Activated CD8-positive, alpha-beta memory T cell treated with anti-CD3 and anti-CD28 coated beads for 4 hours (primary cell): Measurements from ENCODE around the gene DPH7.
"Not testable (repeated sequence)": the region's sequence is repeated elsewhere in the genome, so short reads cannot be mapped to it uniquely, and the experiment has no call there.

ENCODE experiments used
- DNase-seq, 2 donors: peaks; one replicate each; pipeline ENCODE4 v3.0.0-alpha.2; 2020; ENCODE audit warnings: low read depth in 2 of 2

DPH7 gene

DNA sequence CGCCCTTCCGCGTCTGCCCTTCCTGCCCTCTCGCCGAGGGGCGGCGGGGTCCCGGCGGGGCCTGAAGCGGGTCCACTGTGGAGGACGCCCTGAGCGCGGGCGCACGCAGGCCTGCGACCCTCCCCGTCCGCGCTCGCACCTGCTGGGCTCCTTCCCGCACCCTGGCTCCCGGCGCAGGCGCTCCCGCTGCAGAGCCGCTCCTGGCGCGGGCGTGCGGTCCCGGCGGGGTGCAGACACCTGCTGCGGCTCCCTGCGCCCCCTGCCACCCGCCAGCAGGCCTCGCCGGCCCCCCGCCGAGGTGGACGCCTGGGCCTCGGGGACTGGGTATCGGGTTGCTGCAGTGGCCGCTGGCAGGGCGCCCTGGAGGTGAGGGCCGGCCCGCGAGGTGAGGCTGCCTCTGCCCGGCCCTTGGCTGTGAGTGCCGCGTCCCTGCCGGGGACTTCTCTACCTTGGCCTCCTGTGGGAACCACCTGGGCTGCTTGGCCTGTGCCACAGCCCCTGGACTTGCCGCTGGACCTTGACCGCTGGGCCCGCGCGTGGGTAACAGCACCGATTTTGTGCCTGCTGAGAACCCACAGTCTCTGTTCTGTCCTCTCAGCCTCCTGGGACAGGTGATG is 27.4 kb upstream of the DPH7 start:
- DNase-seq, result no peak

DNA sequence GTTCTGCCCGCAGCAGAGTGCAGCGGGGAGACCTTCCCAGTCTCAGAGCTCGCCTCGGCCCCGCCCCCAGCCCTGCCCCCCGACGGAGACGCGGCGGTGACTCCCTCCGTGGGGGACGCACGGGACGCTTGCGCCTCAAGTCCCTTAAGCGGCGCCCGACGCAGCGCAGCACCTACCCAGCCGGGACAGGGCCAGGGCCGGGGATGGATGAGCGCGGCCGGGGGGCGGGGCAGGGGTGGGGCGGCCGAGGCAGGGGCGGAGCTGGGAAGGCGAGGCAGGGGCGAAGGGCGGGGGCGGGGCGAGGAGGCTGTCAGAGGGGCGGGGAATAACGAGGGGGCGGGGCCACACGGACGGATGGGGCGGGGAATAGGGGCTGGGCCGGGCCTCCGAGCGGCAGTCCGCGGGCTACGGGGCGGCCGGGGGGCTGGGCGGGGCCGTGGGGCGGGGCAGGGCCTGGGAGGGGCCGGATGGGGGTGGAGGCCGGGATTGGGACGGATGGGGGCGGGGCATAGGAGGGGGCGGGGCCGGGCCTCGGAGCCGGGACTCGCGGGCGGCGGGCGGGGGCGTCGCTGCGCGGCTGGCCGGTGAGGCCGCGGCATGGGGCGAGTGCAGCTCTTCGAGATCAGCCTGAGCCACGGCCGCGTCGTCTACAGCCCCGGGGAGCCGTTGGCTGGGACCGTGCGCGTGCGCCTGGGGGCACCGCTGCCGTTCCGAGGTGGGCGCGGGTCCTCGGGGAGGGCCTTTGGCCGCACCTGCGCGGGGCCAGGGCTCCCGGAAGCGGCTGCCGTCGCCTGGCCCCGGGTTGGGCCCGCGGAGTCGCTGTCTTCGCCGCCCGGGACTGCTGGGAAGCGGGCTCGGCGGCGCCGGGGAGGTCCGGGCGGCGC is 26.6 kb upstream of the DPH7 start, which contains the start of gene ARRDC1:
Gene ARRDC1, plus strand, starts transcription at position 566 of the 884 bp plus-strand sequence. Its CDS starts 32 bp downstream, at position 598.
- DNase-seq, result peak; percentile 85 to 92

DNA sequence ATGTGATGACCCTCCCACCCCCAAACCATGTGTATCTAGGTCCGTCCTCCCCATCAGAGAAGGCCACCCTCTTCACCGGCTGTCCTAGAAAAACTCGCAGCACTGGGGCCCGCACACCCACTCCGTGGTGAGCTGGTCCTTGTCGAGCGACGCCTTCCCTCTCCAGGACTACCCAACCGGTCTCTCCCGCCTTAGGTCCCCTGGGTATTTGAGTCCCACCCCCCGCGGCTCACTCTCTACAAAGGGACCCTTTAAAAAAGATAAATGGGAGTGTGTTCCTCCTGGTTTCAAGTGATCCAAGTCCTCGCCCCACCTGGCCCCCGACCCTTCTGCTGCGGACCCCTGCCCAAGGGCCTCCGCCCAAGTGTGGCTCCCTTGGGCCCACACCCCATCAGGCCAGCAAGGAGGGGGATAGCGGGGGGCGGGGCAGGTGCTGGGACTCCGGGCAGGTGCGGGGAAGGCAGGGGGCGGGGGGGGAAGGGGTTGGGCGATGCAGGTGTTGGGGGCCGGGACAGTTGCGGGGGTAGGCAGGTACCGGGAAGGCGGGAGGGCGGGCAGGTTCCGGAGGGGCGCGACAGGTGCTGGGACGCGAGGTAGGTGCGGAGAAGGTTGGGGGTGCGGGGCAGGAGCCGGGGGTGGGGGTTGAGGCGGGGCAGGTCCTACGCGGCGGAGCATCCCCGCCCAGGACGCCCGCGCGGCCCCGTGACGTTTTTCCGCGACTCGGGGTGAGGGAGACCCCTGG is 25.8 kb upstream of the DPH7 start:
- DNase-seq, result no peak

DNA sequence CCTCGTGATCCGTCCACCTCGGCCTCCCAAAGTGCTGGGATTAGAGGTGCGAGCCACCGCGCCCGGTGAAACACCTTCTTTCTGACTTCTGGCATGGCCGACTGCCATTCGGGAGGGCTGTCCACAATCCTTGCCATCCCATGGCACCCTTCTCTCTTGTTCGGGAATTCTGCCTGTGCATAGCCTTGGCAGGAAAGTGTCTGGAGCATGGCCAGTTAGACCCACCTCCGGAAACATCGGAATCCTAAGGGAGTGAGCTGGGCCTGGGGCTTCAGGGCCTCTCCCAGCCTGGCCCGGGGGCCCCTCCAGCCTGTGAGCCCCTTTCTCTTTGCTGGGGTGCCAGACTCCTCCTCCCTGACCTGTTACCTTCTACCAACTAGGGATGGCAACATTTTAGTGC is 25.2 kb upstream of the DPH7 start:
- no peak for DNase-seq

DNA sequence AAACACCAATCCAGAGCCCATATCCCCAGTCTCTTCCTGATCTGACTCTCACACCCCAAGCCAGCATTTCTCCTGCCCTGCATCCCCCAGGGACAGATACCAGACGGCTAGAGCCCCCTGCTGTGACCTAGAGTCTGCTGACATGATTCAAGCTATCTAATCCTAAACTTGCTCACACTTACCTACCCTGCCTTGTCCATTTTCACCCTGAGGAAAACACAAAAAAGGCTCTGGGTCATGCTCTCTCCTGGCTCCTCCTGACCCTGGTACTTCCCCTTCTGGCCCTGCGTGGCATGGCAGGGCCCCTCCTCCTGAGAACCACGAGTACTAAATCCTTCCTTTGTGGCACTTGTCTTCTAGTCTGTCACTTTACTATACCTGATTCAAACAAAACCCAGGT is 23.9 kb upstream of the DPH7 start:
- DNase-seq, result no peak

DNA sequence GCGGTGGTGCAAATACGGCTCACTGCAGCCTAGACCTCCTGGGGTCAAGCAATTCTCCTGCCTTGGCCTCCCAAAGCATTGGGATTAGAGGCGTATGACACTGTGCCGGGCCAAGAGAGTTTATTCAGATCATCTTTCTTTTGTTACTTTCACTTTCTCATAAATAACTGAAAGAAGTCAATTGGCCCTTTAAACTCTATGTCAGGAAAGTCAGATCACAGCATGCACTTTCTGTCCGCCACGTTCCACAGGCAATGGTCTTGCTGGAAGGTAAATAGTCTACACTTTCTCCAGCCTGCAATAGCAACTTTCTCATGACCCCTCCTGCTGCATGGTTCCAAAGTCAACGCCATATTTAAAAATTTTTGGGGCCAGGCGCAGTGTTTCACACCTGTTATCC is 20.2 kb upstream of the DPH7 start:
- DNase-seq, result no peak

DNA sequence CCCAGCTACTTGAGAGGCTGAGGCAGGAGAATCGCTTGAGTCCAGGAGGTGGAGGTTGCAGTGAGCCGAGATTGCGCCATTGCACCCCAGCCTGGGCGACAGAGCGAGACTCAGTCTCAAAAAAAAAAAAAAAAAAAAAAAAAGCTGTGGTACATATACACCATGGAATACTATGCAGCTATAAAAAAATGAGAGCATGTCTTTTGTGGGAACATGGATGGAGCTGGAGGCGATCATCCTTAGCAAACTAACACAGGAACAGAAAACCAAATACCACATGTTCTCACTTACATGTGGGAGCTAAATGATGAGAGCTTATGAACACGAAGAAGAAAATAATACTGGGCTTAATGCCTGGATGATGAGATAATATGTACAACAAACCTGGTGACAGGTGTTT is 17.9 kb upstream of the DPH7 start:
- not testable (repeated sequence) for DNase-seq

DNA sequence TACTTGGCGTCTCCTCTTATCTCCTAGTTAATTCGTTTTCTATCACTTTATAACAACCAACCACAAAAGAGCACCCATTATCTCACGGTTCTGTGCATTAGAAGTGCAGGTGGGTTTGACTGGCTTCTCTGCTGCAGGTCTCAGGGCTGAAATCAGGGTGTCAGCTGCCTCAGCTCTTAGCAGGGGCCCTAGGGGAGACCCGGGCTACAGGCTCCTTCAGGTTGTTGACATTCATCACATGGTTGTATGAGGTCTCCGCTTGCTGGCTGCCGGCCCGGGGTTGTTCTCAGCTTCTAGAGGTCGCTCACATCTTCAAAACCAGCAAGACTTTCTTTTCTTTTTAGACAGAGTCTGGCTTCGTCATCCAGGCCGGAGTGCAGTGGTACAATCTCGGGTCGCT is 14.5 kb upstream of the DPH7 start:
- DNase-seq, result no peak

DNA sequence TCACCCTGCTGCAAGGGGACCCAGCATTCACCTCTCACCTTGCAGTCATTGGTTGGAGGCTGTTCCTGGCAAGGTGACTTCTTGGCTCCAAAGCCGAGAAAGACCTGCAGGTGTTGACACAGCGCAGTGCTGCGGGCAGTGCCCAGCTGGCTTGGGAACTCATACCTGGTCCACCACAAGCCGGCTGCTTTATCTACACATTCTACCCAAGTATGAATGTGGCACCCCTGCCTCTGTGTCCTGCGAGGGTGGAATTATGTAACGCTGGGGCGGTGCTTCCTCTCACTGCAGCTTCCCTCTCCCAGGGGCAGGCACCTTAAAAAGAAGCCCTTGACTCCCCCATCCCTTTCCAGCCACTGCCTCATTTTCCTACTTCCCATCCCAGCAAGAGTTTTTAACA is 14.0 kb upstream of the DPH7 start:
- DNase-seq, result no peak

DNA sequence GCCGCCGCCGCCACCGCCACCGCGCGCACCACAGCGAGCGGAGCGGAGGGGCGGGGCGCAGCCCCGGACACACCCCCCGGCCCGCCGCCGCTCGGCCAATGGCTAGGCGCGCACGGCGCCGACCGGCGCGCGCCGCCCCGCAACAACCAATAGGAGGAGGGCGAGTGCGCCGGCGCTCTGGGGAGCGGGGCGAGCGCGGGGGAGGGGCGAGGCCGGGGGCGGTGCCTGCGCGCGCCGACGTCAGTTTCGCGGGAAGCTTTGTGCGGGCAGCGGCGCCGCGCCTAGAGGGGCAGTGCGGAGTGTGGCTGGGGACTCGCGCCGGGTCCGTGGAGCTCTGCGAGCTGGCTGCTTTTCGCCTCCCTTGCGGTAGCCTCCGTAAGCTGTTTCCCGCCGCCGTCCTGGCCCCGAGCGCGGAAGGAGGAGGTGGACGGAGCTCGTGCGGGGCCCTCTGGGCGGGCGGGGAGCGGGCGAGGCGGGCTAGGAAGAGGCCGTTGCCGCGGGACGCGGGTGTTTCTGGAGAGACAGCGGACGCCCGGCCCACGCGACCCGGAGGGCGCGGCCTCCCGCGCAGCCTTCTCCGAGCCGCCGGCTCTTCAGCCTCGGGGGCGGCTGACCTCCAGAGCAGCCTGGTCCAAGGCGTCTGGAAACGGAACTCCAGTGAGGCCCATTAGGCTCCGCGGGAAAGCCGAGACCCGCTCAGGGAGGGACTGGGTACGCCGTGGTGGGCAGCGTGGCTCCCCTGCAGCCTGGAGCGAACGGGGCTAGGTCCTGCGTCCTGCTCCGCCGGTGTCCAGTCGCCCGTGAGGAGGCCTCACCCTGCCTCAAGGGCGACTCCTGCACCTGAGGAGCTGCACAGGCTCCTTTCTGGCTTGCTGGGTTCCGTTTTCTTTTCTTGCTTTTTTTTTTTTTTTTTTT is 12.0 kb upstream of the DPH7 start, which contains the start of gene ZMYND19:
Gene ZMYND19, minus strand, starts transcription at position 44 of the 915 bp plus-strand sequence. CDS start 249 bp downstream, outside the sequence.
- peak; percentile 75 to 78 for DNase-seq

DNA sequence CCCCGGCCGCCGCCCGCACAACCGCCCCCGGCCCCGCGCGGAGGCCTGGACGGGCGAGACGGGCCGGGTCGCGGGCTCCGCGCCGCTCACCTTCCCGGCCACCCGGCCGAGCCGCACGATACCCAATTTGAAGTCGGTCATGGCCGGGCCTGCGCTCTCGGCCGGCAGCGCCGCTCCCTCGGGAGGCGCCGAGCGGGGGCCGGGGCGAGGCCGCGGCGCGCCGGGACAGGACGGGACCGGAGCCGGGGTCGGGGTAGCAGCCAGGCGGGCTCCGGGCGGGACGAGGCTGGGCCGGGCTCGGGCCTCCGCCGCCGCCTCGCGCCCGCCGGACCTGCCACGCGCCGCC is 11.4 kb upstream of the DPH7 start:
- DNase-seq, result no peak

DNA sequence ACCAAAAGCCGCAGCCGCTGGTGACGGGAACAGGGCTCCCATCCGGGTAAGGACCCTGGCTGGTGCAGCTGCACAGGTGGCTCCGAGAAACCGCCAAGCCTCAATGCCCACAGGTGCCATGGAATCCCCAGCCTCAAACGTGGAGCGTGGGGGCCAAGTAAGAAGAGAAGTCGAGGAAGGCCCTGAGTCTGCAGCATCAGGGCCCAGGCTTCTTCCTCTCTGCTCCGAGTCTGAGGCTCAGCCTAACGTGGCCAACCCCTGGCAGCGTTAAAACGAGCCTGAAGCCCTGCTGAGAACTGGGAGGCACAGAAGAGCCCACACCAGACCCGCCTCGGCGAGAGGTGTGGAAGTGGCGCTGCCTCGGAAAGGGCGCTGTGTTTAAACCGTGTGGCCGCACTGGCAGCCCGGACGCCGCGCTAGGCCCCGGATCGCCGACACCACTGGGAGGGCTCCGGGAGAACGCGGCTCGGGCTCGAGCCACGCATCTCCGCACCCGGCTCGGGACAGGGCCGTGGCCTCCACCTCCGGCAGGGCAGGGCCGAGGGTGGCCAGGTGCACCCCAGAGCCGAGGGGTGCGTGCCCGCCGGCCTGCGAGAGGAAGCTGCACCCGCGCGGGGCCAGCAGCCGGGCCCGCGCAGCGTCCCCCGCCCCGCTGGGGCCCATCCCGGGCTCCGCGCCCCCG is 10.9 kb upstream of the DPH7 start:
- DNase-seq, result no peak

DNA sequence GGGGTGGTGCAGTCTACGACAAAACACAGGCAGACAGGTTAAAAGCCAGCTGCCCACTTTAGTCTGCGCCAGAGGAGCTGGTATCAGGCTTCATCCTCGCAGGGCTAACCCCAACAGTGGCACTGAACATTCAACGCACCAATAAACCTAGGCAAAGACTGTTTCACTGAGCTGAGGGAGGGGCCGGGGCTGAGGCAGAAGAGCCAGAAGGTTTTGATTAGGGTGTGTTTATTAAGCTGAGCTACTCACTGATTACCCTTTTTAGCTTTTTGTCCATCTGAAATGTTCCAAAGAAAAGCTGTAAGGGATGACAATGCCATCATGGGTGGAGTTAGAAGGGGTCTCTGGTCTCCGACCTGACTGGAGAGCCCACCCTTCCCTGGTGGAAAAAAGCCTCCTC is 10.2 kb upstream of the DPH7 start:
- DNase-seq, result no peak

DNA sequence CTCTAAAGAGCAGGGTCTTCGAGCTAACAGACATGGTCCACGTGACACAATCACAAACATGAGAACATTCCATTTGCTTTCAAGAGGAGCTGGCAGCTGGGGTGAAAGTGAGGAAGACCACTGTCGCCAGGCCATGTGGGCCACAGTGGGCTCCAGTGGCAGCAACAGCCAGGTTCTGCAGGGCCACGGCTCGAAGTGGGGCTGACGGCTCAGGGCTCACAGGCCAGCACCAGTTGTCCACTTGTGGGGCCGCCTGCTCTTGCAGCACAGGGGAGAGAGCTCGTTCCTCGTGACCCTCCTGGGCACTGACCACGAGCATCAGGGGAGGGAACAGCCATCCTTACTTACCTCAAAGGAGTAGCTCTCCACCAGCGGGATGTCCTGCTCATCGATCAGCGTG is 9.6 kb upstream of the DPH7 start:
- no peak for DNase-seq

DNA sequence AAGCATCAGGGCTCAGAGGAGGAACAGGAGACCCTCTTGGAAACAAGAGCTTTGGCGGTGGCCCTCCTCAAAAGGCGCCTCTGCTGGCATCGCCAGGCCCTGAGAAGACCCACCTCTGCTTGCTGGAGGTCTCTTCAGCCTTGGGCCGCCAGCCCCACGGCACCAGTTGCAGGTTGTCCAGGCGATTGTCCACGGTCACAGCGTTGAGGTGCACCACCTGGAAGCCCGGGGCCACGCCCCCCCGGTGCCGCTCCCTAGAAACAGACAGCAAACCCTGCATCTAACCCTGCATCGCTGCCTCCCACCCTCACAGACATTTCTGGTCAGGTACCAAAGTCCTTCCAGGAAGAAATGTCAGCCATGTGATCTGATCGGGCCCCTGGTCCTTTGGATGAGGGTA is 8.1 kb upstream of the DPH7 start:
- DNase-seq, result no peak

DNA sequence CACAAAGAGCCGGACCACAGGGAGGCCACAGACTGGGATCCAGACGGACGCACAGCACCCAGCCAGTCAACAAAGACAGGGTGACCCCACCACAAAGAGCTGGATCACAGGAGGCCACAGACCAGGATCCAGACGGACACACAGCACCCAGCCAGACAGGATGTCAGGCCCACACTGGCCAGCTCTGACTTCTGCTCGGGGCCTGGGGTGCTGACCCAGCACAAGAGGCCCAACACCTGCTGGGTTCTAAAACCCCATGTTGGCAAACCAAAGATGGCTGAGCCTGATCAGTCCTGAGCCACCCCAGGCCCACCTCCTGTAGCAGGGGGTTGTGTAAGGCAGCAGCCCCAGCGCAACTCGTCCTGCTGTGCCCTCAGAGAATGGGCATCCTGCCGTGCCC is 5.2 kb upstream of the DPH7 start:
- no peak for DNase-seq

DNA sequence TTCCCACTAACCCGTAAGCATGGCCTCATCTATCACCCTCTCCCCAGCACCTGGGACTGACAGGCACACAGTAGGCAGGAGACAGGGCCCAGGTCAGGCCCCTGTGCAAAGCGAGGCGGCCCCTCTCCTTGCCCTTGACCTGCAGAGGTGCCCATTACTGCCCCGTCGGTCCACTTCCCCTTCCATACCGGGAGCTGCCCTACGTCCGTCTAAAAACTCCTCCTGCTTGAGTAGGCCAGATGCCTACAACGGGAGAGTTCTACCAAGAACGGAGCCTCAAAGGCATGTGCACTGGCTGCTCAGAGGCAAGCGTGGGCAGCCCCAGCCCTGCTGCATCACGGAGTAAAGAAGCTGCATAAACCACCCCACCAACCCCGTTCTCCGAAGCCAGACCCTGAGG is 4.6 kb upstream of the DPH7 start:
- DNase-seq, result no peak

DNA sequence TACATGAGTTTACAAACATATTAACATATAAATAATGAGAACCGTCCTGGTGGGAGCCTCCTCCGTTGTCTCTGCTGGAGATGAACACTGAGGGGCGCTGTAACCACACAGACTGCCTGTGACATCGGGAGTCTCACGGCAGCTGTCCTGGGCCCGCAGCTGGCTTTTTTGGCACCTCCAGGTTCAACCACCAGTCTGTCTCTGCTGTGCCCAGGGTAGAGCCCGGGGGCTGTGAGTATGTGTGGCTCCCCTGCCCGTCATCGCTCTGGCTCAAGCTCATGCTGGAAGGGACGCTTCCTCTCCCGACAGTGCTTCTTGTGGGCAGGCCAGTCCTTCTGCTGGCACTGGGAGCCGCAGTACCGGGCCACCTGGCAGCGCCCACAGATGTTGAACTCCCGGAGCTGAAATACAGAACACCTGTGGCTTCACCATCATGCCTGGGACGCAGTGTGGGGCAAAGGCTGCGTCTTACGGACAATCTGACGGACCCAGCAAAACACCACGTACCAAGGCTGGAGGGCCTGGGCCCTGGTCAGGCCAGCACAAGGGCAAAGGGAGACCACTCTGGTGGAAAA is 3.6 kb upstream of the DPH7 start:
- DNase-seq, result no peak

DNA sequence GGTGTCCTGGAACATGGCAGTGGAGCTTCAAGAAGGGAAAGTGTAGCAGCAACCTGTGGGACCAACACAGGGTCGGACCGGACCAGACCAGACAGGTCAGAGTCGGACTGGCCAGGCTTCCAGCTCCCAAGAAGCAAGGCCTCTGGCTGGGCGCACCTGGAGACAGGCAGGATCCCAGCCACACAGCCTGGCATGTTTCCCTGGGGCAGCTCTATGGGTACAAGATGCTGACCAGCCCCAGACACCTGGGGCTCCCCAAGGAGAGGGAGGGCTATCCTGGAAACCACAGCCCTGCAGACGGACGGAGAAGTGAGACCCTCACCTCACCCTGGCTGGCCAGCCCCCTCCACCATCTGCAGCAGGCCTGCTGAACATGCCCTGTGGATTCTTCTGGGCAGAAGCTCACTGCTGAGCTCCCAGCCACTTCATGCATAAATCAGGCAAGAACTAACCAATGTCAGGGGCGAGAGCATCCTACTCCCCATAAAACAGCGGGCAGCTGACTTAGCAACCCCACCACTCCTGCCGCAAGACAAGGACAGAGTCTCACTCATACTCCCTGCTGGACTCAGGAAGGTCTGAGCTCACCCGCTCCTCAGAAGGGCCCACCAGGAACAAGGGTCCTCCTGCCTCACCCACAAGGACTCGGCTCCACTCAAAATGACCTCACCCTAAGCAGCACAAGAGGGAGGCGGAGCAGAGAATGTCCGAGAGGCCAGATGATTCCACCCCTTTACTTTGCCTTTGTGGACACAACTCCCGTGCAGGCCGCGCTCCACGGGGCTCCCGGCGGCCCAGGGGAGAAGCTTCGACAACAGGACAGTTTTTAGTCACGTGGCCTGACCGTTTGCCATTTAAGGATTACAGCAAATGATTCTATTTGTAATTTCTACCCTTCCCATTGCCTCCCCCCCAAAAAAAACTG is 2.9 kb upstream of the DPH7 start:
- no peak for DNase-seq

DNA sequence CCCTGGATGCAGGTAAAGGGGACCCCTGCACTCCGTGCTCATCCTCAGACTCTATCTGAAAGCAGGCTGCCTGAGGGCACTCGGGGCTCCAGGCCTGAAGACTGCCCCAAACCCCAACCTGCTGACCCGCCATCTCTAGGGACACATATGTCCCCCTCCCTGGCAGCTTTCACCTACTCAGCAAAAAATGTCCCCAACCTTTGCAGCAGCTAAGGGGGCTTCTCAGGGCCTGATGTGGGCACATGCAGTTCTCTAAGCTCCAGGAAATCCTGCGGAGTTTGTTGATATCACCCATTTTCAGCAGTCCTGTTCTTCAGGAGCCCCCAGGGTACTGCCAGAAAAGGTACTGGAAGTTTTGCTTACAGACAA is 2.2 kb upstream of the DPH7 start:
- DNase-seq, result no peak
